ENCODE measurements around the gene E2F4.

DNA sequence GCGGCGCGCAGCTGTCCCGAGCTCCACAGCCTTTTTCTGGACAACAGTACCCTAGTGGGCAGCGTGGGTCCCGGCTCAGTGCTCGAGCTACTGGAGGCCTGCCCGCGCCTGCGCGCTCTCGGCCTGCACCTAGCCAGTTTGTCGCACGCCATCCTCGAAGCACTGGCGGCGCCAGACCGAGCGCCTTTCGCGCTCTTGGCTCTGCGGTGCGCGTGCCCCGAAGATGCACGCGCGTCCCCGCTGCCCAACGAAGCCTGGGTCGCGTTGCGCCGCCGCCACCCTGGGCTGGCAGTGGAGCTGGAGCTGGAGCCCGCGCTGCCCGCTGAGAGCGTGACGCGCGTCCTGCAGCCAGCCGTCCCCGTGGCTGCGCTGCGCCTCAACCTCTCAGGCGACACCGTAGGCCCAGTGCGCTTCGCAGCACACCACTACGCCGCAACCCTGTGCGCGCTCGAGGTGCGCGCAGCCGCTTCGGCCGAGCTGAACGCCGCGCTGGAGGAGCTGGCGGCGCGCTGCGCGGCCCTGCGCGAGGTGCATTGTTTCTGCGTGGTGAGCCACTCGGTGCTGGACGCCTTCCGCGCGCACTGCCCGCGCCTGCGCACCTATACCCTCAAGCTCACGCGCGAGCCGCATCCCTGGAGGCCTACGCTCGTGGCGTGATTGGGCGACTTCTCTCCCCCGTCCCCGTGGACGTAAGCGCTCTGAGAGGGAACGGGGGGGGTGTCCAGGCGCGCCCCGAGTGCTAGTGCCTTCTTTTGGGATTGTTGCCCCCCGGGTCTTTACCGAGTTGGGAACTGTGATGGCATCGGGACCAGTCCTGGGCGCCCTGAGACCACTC lies 28.6 kb upstream of the E2F4 start:
- no peak; the same call in 1 of the 2 replicates for TF ChIP-seq MXI1 (IDR thresholded peaks at IDR 0.05; ENCODE audit: low read depth, low read length)
- no peak for TF ChIP-seq RFX5 (IDR thresholded peaks at IDR 0.05; ENCODE audit: low read depth, low read length)
- TF ChIP-seq SREBF1 (IDR thresholded peaks at IDR 0.05; ENCODE audit: low read length): no peak
- TF ChIP-seq, protein P1, sequence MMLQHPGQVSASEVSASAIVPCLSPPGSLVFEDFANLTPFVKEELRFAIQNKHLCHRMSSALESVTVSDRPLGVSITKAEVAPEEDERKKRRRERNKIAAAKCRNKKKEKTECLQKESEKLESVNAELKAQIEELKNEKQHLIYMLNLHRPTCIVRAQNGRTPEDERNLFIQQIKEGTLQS (IDR thresholded peaks at IDR 0.05; ENCODE audit: borderline replicate concordance, extremely low read depth, low read depth, low read length): no peak
